ENCODE results near the gene STUB1. TPM values are rescaled to one million over a fixed set of nuclear protein-coding genes. Genes with fewer than 3 reads are reported as not detected.

Gene STUB1
- total and polyA plus RNA-seq, 2 experiments from 2014 or later, result 91.7 to 108 TPM

DNA sequence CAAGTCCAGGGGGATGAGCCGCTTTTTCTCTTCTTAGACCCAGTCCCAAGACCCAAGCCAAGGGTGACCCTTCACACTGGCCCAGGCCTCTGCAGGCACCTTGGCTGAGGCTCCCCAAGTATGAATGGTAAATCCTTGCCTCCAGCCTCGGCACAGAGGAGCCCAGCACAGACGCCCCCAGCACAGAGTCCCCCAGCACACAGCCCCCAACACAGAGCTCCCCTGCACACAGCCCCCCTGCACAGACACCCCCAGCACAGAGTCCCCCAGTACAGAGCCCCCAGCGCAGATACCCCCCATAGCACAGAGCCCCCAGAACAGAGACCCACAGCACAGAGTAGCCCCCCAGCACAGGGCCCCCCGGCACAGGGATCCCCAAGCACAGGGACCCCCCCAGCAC is 39.6 kb upstream of the STUB1 start:
- Mint-ChIP-seq H3K9me3 (peaks cover 4% of the 10 kb centered on the region; the same call in 2 of the 3 replicates), H3K4me1 (peaks cover 23% of the 10 kb centered on the region), H3K36me3 (ENCODE audit: low read depth) (no peaks in the 10 kb centered on the region), H3K27ac (no peak overlapping the region), H3K4me3 (peak overlapping the region; percentile 67), H3K27me3 (ENCODE audit: insufficient read depth, low read depth, poor library complexity) (peaks cover 12% of the 10 kb centered on the region)
- no peak overlapping the region; the same call in 1 of the 2 replicates for H3K4me2 ChIP-seq
- TF ChIP-seq NANOG (IDR thresholded peaks at IDR 0.05; ENCODE audit: borderline replicate concordance), result no peak
- no peaks in the 10 kb centered on the region for H3K36me3 ChIP-seq (ENCODE audit: insufficient read depth)
- no peak overlapping the region for H3K27ac ChIP-seq (ENCODE audit: low read depth)
- no peaks in the 10 kb centered on the region for H3K9me2 ChIP-seq (ENCODE audit: insufficient read depth)
- no peaks in the 10 kb centered on the region; the same call in 1 of the 2 replicates for H4K20me1 ChIP-seq (replicated peaks; ENCODE audit: insufficient read depth)
- ATAC-seq (no peak), DNase-seq (ENCODE audit: low spot score) (no peak)
- H3K4me3 ChIP-seq, result no peak overlapping the region
- no peaks in the 10 kb centered on the region for H3K27me3 ChIP-seq (ENCODE audit: insufficient read depth)
- peaks cover 17% of the 10 kb centered on the region; the same call in 1 of the 2 replicates for H3K79me2 ChIP-seq (replicated peaks; ENCODE audit: insufficient read depth)
- H3K4me1 ChIP-seq (ENCODE audit: insufficient read depth), result peaks cover 24% of the 10 kb centered on the region
- H3F3A ChIP-seq (replicated peaks; ENCODE audit: low read depth), result 0 out of 2 replicates have a peak, but pooled peaks cover 6% of the 10 kb centered on the region
- no peak overlapping the region for H2AFZ ChIP-seq

DNA sequence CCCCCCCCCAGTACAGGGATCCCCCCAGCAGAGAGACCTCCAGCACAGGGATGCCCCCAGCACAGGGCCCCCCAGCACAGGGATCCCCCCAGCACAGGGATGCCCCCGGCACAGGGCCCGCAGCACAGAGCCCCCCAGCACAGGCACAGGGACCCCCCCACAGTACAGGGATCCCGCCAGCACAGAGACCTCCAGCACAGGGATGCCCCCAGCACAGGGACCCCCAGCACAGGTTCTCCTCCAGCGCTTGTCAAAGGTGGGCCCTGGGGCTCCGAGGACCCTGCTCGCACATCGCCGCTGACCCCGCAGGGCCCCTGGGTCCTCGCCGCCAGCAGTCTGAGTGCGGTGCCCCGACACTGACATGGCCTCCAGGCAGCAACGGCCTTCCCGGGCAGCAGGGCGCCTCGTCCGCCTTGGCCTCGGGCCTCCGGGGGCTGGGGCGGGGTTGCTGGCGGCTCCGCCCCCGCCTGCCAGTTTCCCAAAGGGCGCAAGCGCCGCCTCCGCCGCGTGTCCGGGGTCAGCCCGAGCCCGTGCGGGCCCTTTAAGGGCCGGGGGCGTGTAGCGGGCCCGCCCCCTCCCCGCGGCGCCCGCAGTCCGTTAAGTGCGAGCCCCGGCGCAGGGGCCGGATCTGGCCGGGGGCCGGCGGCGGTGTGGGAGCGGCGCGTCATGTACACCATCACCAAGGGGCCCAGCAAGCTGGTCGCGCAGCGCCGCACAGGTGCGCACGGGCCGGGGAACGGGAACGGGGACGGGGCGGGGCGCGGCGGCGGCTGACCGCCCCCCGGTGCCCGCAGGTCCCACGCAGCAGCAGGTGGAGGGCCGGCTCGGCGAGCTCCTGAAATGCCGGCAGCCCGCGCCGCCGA is 38.7 kb upstream of the STUB1 start, which contains the start of gene MCRIP2:
Gene MCRIP2 (plus strand): TSS at position 503 of the 863 bp plus-strand sequence. CDS start 164 bp downstream, at position 667.
- Histone ChIP-seq H3K36me3 (ENCODE audit: insufficient read depth) (no peaks in the 10 kb centered on the region), H2AFZ (peak within 1 kb of the TSS; percentile 18)

DNA sequence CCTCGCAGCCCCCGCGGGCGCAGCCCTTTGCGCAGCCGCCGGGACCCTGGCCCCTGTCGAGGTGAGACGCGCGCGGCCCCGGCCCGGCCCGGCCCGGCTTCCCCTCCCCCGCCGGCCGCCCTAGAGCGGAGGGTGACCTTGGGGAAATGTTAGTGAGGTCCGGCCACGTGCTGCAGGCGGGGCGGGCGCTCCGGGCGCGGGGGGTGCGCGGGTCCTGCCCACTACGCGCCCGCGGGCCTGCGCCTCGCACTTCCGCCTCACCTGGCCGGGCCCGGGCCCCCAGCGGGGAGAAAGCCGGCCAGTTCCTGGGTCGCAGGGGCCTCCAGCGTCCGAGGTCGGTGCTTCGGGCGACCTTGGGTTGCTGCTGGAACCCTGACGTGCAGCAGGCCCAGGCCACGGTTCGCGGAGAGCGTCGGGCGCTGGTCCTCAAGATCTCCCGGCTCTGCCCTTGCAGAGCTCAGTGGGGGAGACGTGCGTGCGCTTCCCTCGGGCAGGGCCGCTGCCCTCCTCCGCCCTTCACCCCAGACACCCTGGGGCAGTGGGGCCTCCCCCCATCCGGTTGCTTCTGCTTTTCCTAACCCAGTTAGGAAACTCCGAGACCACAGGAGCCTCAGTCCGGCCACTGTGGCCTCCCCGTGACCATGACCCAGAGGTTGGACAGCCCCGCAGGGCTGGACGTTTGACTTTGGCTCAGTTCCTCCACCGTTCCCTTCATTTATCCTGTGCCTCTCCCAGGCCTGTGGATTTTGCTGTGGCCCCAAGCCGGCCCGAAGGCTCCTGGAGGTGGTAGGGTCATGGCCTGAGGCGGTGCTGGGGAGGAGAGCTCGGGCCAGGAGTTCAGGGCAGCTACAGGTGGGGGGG is 37.8 kb upstream of the STUB1 start:
- Histone ChIP-seq H3K36me3 (ENCODE audit: insufficient read depth) (no peaks in the 10 kb centered on the region), H3K9me2 (ENCODE audit: insufficient read depth) (no peaks in the 10 kb centered on the region), H3K27me3 (ENCODE audit: insufficient read depth) (no peaks in the 10 kb centered on the region), H3K79me2 (replicated peaks; ENCODE audit: insufficient read depth) (peaks cover 17% of the 10 kb centered on the region; the same call in 1 of the 2 replicates), H3K4me3 (peak overlapping the region; percentile 74), H3K4me2 (peak overlapping the region; percentile 80), H3F3A (replicated peaks; ENCODE audit: low read depth) (0 out of 2 replicates have a peak, but pooled peaks cover 4% of the 10 kb centered on the region), H3K27ac (ENCODE audit: low read depth) (no peak overlapping the region), H2AFZ (peak overlapping the region; percentile 18; the same call in 1 of the 2 replicates), H3K4me1 (ENCODE audit: insufficient read depth) (peaks cover 22% of the 10 kb centered on the region), H4K20me1 (replicated peaks; ENCODE audit: insufficient read depth) (no peaks in the 10 kb centered on the region; the same call in 1 of the 2 replicates)
- Mint-ChIP-seq H3K4me3 (peak overlapping the region; percentile 75), H3K9me3 (no peaks in the 10 kb centered on the region), H3K27ac (no peak overlapping the region), H3K27me3 (ENCODE audit: insufficient read depth, low read depth, poor library complexity) (peaks cover 8% of the 10 kb centered on the region), H3K4me1 (peaks cover 21% of the 10 kb centered on the region; the same call in 2 of the 3 replicates), H3K36me3 (ENCODE audit: low read depth) (no peaks in the 10 kb centered on the region)
- DNase-seq (ENCODE audit: low spot score), result peak; percentile 63
- ATAC-seq, result peak; percentile 7
- TF ChIP-seq, protein P1, sequence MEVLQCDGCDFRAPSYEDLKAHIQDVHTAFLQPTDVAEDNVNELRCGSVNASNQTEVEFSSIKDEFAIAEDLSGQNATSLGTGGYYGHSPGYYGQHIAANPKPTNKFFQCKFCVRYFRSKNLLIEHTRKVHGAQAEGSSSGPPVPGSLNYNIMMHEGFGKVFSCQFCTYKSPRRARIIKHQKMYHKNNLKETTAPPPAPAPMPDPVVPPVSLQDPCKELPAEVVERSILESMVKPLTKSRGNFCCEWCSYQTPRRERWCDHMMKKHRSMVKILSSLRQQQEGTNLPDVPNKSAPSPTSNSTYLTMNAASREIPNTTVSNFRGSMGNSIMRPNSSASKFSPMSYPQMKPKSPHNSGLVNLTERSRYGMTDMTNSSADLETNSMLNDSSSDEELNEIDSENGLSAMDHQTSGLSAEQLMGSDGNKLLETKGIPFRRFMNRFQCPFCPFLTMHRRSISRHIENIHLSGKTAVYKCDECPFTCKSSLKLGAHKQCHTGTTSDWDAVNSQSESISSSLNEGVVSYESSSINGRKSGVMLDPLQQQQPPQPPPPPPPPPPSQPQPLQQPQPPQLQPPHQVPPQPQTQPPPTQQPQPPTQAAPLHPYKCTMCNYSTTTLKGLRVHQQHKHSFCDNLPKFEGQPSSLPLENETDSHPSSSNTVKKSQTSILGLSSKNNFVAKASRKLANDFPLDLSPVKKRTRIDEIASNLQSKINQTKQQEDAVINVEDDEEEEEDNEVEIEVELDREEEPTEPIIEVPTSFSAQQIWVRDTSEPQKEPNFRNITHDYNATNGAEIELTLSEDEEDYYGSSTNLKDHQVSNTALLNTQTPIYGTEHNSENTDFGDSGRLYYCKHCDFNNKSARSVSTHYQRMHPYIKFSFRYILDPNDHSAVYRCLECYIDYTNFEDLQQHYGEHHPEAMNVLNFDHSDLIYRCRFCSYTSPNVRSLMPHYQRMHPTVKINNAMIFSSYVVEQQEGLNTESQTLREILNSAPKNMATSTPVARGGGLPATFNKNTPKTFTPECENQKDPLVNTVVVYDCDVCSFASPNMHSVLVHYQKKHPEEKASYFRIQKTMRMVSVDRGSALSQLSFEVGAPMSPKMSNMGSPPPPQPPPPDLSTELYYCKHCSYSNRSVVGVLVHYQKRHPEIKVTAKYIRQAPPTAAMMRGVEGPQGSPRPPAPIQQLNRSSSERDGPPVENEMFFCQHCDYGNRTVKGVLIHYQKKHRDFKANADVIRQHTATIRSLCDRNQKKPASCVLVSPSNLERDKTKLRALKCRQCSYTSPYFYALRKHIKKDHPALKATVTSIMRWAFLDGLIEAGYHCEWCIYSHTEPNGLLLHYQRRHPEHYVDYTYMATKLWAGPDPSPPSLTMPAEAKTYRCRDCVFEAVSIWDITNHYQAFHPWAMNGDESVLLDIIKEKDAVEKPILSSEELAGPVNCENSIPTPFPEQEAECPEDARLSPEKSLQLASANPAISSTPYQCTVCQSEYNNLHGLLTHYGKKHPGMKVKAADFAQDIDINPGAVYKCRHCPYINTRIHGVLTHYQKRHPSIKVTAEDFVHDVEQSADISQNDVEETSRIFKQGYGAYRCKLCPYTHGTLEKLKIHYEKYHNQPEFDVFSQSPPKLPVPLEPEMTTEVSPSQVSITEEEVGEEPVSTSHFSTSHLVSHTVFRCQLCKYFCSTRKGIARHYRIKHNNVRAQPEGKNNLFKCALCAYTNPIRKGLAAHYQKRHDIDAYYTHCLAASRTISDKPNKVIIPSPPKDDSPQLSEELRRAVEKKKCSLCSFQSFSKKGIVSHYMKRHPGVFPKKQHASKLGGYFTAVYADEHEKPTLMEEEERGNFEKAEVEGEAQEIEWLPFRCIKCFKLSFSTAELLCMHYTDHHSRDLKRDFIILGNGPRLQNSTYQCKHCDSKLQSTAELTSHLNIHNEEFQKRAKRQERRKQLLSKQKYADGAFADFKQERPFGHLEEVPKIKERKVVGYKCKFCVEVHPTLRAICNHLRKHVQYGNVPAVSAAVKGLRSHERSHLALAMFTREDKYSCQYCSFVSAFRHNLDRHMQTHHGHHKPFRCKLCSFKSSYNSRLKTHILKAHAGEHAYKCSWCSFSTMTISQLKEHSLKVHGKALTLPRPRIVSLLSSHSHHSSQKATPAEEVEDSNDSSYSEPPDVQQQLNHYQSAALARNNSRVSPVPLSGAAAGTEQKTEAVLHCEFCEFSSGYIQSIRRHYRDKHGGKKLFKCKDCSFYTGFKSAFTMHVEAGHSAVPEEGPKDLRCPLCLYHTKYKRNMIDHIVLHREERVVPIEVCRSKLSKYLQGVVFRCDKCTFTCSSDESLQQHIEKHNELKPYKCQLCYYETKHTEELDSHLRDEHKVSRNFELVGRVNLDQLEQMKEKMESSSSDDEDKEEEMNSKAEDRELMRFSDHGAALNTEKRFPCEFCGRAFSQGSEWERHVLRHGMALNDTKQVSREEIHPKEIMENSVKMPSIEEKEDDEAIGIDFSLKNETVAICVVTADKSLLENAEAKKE (CRISPR knock-in tag; IDR thresholded peaks at IDR 0.05), result no peak

More for the DNA sequence above, 38.7 kb upstream of the STUB1 start, which contains the start of gene MCRIP2:
- Histone ChIP-seq H3F3A (replicated peaks; ENCODE audit: low read depth) (0 out of 2 replicates have a peak, but pooled peaks cover 6% of the 10 kb centered on the region), H3K9me2 (ENCODE audit: insufficient read depth) (no peaks in the 10 kb centered on the region), H3K4me2 (peak within 1 kb of the TSS; percentile 80), H3K27ac (ENCODE audit: low read depth) (no peak within 1 kb of the TSS), H4K20me1 (replicated peaks; ENCODE audit: insufficient read depth) (no peaks in the 10 kb centered on the region; the same call in 1 of the 2 replicates), H3K79me2 (replicated peaks; ENCODE audit: insufficient read depth) (peaks cover 17% of the 10 kb centered on the region; the same call in 1 of the 2 replicates), H3K4me3 (peak within 1 kb of the TSS; percentile 74), H3K27me3 (ENCODE audit: insufficient read depth) (no peaks in the 10 kb centered on the region), H3K4me1 (ENCODE audit: insufficient read depth) (peaks cover 24% of the 10 kb centered on the region)
- peak within 1 kb of the TSS; percentile 75 for H3K4me3 Mint-ChIP-seq
- peaks cover 2% of the 10 kb centered on the region; the same call in 2 of the 3 replicates for H3K9me3 Mint-ChIP-seq
- TF ChIP-seq EZH2phosphoT487 (IDR thresholded peaks at IDR 0.05; ENCODE audit: unreplicated experiment) (no peak), POLR2AphosphoS5 (IDR thresholded peaks at IDR 0.05; ENCODE audit: low read depth) (peak; percentile 85)
- DNase-seq (ENCODE audit: low spot score) (peak; percentile 92), ATAC-seq (peak; percentile 52)
- H3K4me1 Mint-ChIP-seq, result peaks cover 23% of the 10 kb centered on the region
- peaks cover 11% of the 10 kb centered on the region for H3K27me3 Mint-ChIP-seq (ENCODE audit: insufficient read depth, low read depth, poor library complexity)
- no peak within 1 kb of the TSS for H3K27ac Mint-ChIP-seq
- no peaks in the 10 kb centered on the region for H3K36me3 Mint-ChIP-seq (ENCODE audit: low read depth)

All from GM23338 (cell line).